Measurements from ENCODE around the gene RSPH3. TPM values are rescaled to one million over a fixed set of nuclear protein-coding genes. Genes with fewer than 3 reads are reported as not detected.
"Not testable (repeated sequence)": the region's sequence is repeated elsewhere in the genome, so short reads cannot be mapped to it uniquely, and the experiment has no call there.

The RSPH3 gene
- total and polyA plus RNA-seq, 2 experiments from 2014 or later, result 8.0 to 8.2 TPM

DNA sequence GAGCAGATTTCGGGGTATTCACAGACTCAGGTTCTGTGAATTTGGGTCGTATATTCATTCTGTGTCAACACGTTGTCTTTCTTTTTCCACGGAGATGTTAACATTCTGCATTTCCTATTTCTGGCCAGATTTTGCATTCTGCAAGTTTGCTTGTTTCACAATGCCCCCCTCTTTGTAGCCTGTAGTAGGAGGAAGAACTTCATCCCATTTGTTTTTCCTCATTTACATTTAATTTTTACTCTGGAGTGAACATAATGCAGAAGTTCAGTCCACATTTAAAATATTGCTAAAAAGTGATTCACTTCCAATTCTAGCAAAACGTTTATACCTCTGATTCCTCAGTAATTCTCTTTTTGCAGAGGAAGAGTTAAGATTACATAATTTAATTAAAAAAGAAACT lies 31.8 kb upstream of the RSPH3 start:
- no peaks in the 10 kb centered on the region for H3K4me1 ChIP-seq (ENCODE audit: insufficient read depth)
- TF ChIP-seq EZH2 (IDR thresholded peaks at IDR 0.05; ENCODE audit: borderline replicate concordance) (no peak), EZH2phosphoT487 (IDR thresholded peaks at IDR 0.05; ENCODE audit: low read depth, severe bottlenecking, unreplicated experiment) (no peak)
- TF ChIP-seq, protein P1, sequence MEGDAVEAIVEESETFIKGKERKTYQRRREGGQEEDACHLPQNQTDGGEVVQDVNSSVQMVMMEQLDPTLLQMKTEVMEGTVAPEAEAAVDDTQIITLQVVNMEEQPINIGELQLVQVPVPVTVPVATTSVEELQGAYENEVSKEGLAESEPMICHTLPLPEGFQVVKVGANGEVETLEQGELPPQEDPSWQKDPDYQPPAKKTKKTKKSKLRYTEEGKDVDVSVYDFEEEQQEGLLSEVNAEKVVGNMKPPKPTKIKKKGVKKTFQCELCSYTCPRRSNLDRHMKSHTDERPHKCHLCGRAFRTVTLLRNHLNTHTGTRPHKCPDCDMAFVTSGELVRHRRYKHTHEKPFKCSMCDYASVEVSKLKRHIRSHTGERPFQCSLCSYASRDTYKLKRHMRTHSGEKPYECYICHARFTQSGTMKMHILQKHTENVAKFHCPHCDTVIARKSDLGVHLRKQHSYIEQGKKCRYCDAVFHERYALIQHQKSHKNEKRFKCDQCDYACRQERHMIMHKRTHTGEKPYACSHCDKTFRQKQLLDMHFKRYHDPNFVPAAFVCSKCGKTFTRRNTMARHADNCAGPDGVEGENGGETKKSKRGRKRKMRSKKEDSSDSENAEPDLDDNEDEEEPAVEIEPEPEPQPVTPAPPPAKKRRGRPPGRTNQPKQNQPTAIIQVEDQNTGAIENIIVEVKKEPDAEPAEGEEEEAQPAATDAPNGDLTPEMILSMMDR (IDR thresholded peaks at IDR 0.05; ENCODE audit: poor library complexity), result no peak
- DNase-seq (ENCODE audit: low spot score), result no peak
- no peaks in the 10 kb centered on the region for H3K9me2 ChIP-seq (replicated peaks; ENCODE audit: insufficient read depth)
- no peaks in the 10 kb centered on the region for H4K20me1 ChIP-seq (ENCODE audit: insufficient read depth, poor library complexity, severe bottlenecking)
- no peak overlapping the region for H3K4me3 ChIP-seq
- H2AFZ ChIP-seq, result no peak overlapping the region
- H3K4me2 ChIP-seq, result no peak overlapping the region
- no peaks in the 10 kb centered on the region for H3K9me3 ChIP-seq (ENCODE audit: low read depth)
- no peaks in the 10 kb centered on the region for H3K79me2 ChIP-seq
- H3K36me3 ChIP-seq (replicated peaks; ENCODE audit: insufficient read depth, low read depth), result no peaks in the 10 kb centered on the region
- H3K27ac ChIP-seq, result no peak overlapping the region
- no peaks in the 10 kb centered on the region for H3K27me3 ChIP-seq
- 84% methylated on average over 5 of the region's 5 CpGs for WGBS (ENCODE audit: low lambda C conversion rate, missing lambda C conversion rate)

DNA sequence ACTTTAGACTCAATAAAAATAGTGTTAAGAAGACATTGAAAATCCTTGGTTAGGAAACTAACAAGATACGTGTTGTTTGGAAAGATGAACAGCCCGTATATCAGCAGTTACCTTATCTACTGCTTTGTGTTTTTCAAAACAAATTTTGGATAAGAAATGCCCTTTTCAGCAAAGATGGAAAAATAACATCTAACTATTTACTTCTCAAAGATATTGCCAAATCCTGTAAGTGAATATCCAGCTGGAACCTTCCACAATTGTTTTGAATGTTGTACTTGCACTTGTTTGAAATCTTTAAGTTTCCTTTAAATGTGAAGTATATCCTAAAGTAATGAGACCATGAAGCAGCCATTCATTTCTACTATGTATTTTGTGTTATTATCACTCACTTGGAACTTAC lies 30.2 kb upstream of the RSPH3 start:
- Histone ChIP-seq H3K9me3 (ENCODE audit: low read depth) (no peaks in the 10 kb centered on the region), H3K9me2 (replicated peaks; ENCODE audit: insufficient read depth) (no peaks in the 10 kb centered on the region), H3K4me2 (no peak overlapping the region), H3K27ac (no peak overlapping the region), H3K27me3 (no peaks in the 10 kb centered on the region), H3K79me2 (no peaks in the 10 kb centered on the region), H3K4me3 (no peak overlapping the region), H4K20me1 (ENCODE audit: insufficient read depth, poor library complexity, severe bottlenecking) (no peaks in the 10 kb centered on the region), H3K4me1 (ENCODE audit: insufficient read depth) (no peaks in the 10 kb centered on the region), H3K36me3 (replicated peaks; ENCODE audit: insufficient read depth, low read depth) (no peaks in the 10 kb centered on the region), H2AFZ (no peak overlapping the region)
- no peak for DNase-seq (ENCODE audit: low spot score)
- WGBS (ENCODE audit: low lambda C conversion rate, missing lambda C conversion rate), result 83% methylated on average over 2 of the region's 2 CpGs
- TF ChIP-seq EZH2phosphoT487 (IDR thresholded peaks at IDR 0.05; ENCODE audit: low read depth, severe bottlenecking, unreplicated experiment) (no peak), EZH2 (IDR thresholded peaks at IDR 0.05; ENCODE audit: borderline replicate concordance) (no peak)
- TF ChIP-seq, protein P1 (IDR thresholded peaks at IDR 0.05; ENCODE audit: poor library complexity), result no peak

DNA sequence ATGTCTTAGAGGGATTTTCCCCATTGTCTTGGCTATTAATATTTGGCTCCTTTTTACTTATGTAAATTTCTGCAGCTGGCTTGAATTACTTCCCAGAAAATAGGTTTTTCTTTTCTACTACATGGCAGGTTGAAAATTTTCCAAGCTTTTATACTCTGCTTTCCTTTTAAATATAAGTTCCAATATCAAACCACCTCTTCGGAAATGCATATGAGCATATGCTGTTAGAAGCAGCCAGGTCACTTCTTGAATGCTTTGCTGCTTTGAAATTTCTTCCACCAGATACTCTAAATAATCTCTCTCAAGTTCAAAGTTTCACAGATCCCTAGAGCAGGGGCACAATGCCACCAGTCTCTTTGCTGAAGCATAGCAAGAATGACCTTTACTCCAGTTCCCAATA lies 25.2 kb upstream of the RSPH3 start:
- not testable (repeated sequence) for H2AFZ ChIP-seq; H3K4me2 ChIP-seq; H4K20me1 ChIP-seq (ENCODE audit: insufficient read depth, poor library complexity, severe bottlenecking); H3K79me2 ChIP-seq; DNase-seq (ENCODE audit: low spot score); H3K36me3 ChIP-seq (replicated peaks; ENCODE audit: insufficient read depth, low read depth); H3K4me3 ChIP-seq; H3K4me1 ChIP-seq (ENCODE audit: insufficient read depth); H3K9me3 ChIP-seq (ENCODE audit: low read depth); H3K9me2 ChIP-seq (replicated peaks; ENCODE audit: insufficient read depth); H3K27ac ChIP-seq; H3K27me3 ChIP-seq
- 100% methylated on average over 1 of the region's 1 CpG for WGBS (ENCODE audit: low lambda C conversion rate, missing lambda C conversion rate)

DNA sequence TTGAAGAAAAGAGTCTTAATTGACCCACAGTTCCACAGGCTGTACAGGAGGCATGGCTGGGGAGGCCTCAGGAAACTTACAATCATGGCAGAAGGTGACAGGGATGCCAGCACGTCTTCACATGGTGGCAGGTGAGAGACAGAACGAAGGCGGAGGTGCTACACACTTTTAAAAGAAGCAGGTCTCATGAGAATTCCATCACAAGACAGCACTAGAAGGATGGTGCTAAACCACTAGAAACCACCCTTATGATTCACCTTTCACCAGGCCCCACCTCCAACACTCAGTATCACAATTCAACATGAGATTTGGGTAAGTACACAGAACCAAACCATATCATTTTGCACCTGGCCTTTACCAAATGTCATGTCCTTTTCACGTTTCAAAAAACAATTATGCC lies 23.9 kb upstream of the RSPH3 start:
- DNase-seq (ENCODE audit: low spot score), result no peak
- no peaks in the 10 kb centered on the region for H3K4me1 ChIP-seq (ENCODE audit: insufficient read depth)
- 88% methylated on average over 4 of the region's 4 CpGs for WGBS (ENCODE audit: low lambda C conversion rate, missing lambda C conversion rate)
- no peaks in the 10 kb centered on the region for H3K36me3 ChIP-seq (replicated peaks; ENCODE audit: insufficient read depth, low read depth)
- H3K27ac ChIP-seq, result no peak overlapping the region
- no peak overlapping the region for H2AFZ ChIP-seq
- no peaks in the 10 kb centered on the region for H4K20me1 ChIP-seq (ENCODE audit: insufficient read depth, poor library complexity, severe bottlenecking)
- TF ChIP-seq, protein P1 (IDR thresholded peaks at IDR 0.05; ENCODE audit: poor library complexity), result no peak
- no peak for TF ChIP-seq EZH2phosphoT487 (IDR thresholded peaks at IDR 0.05; ENCODE audit: low read depth, severe bottlenecking, unreplicated experiment)
- TF ChIP-seq EZH2 (IDR thresholded peaks at IDR 0.05; ENCODE audit: borderline replicate concordance), result no peak
- H3K79me2 ChIP-seq, result no peaks in the 10 kb centered on the region
- H3K27me3 ChIP-seq, result no peaks in the 10 kb centered on the region
- H3K4me3 ChIP-seq, result no peak overlapping the region
- H3K9me3 ChIP-seq (ENCODE audit: low read depth), result no peaks in the 10 kb centered on the region
- no peaks in the 10 kb centered on the region for H3K9me2 ChIP-seq (replicated peaks; ENCODE audit: insufficient read depth)
- no peak overlapping the region for H3K4me2 ChIP-seq

Measured in hepatocyte (in vitro differentiated cells).